ENCODE measurements around the gene FHAD1.

DNA sequence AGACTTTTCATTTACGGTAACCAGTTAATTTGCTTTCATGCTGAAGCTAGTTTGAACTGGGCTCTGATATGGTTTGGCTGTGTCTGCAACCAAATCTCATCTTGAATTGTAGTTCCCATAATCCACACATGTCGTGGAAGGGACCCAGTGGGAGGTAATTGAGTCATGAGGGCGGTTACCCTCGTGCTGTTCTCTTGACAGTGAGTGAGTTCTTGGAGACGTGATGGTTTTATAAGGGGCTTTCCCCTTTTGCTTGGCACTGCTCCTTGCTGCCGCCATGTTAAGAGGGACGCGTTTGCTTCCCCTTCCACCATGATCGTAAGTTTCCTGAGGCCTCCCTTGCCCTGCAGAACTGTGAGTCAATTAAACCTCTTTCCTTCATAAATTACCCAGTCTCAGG lies 10.3 kb upstream of the FHAD1 start:
- no peak for TF ChIP-seq POLR2A (IDR thresholded peaks at IDR 0.05)
- TF ChIP-seq, protein P1, sequence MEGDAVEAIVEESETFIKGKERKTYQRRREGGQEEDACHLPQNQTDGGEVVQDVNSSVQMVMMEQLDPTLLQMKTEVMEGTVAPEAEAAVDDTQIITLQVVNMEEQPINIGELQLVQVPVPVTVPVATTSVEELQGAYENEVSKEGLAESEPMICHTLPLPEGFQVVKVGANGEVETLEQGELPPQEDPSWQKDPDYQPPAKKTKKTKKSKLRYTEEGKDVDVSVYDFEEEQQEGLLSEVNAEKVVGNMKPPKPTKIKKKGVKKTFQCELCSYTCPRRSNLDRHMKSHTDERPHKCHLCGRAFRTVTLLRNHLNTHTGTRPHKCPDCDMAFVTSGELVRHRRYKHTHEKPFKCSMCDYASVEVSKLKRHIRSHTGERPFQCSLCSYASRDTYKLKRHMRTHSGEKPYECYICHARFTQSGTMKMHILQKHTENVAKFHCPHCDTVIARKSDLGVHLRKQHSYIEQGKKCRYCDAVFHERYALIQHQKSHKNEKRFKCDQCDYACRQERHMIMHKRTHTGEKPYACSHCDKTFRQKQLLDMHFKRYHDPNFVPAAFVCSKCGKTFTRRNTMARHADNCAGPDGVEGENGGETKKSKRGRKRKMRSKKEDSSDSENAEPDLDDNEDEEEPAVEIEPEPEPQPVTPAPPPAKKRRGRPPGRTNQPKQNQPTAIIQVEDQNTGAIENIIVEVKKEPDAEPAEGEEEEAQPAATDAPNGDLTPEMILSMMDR (IDR thresholded peaks at IDR 0.05), result no peak
